PC-9 (cell line): ENCODE results near the gene MAFG.

Experiments used
- EZH2 ChIP-seq: fragments of 200-600 bp; sonication (generic); IDR thresholded peaks from 2 replicates; pipeline ENCODE4 v1.8.0; 2017; ENCODE audit warnings: antibody characterized with exemption, low read depth
- TF ChIP-seq, protein P1 (sequence below): fragments of 200-600 bp; sonication (generic); conservative IDR thresholded peaks from 2 replicates; pipeline ENCODE4 v1.6.1; 2017; ENCODE audit warnings: mixed run types, antibody characterized with exemption, mild to moderate bottlenecking, moderate library complexity

DNA sequence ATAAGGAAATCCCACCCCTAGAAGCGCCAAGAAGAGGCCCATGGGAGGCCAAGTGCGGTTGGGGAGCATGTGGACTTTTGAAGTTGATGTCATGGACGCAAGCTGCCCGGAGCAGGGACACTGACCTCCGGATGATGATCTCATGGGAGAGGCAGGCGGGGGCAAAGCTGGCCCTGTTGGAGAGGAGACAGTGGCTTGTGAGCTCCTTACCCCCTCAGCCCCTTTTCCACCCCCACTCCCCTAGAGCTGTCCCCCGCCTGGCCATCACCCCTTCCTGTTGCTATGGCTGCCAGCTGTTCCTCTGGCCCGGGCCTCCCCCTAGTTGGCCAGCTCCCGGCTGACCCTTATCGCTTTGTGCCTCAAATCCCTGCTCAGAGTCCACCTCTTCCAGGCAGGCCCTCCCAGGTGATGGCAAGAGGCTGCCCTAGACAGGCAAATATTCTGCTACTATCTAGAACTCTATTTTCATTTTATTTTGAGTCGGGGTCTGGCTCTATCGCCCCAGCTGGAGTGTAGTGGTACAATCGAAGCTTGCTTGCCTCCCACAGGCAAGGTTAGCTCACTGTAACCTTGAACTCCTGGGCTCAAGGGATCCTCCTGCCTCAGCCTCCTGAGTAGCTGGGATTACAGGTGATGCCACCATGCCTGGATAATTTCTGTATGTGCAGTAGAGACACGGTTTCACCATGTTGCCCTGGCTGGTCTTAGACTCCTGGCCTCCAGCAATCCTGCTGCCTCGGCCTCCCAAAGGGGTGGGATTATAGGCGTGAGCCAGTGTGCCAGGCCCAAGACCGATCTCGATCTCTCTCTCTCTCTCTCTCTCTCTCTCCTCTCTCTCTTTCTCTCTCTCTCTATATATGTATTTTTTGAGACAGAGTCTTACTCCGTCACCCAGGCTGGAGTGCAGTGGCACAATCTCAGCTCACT, 26.9 kb upstream of the MAFG start:
- TF ChIP-seq, protein P1, sequence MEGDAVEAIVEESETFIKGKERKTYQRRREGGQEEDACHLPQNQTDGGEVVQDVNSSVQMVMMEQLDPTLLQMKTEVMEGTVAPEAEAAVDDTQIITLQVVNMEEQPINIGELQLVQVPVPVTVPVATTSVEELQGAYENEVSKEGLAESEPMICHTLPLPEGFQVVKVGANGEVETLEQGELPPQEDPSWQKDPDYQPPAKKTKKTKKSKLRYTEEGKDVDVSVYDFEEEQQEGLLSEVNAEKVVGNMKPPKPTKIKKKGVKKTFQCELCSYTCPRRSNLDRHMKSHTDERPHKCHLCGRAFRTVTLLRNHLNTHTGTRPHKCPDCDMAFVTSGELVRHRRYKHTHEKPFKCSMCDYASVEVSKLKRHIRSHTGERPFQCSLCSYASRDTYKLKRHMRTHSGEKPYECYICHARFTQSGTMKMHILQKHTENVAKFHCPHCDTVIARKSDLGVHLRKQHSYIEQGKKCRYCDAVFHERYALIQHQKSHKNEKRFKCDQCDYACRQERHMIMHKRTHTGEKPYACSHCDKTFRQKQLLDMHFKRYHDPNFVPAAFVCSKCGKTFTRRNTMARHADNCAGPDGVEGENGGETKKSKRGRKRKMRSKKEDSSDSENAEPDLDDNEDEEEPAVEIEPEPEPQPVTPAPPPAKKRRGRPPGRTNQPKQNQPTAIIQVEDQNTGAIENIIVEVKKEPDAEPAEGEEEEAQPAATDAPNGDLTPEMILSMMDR = no peak
- no peak for TF ChIP-seq EZH2
